Loucy (cell line): ENCODE measurements around the gene CTIF.

Source experiments
- CTCF ChIP-seq: fragments of 200-600 bp; sonication (generic); conservative IDR thresholded peaks from 2 replicates; pipeline ENCODE4 v1.5.1; 2014; ENCODE audit warnings: mild to moderate bottlenecking, antibody characterized with exemption, low read length
- EZH2phosphoT487 ChIP-seq: fragments of 200-600 bp; IDR thresholded peaks from 2 replicates; pipeline ENCODE4 v1.6.1; 2018; ENCODE audit warnings: antibody characterized with exemption, mild to moderate bottlenecking, moderate library complexity, borderline replicate concordance

GRCh38 chr18:48791636-48792105 is 252.8 kb downstream of the CTIF start:
- no peak for TF ChIP-seq CTCF
- TF ChIP-seq EZH2phosphoT487, result no peak
